ENCODE measurements around the gene LRRC27. TPM values are rescaled to one million over a fixed set of nuclear protein-coding genes. Genes with fewer than 3 reads are reported as not detected.

LRRC27 gene
- polyA plus RNA-seq, 2 of the 4 experiments (the other 2 are of a cell fraction): 6.5 to 6.9 TPM

DNA sequence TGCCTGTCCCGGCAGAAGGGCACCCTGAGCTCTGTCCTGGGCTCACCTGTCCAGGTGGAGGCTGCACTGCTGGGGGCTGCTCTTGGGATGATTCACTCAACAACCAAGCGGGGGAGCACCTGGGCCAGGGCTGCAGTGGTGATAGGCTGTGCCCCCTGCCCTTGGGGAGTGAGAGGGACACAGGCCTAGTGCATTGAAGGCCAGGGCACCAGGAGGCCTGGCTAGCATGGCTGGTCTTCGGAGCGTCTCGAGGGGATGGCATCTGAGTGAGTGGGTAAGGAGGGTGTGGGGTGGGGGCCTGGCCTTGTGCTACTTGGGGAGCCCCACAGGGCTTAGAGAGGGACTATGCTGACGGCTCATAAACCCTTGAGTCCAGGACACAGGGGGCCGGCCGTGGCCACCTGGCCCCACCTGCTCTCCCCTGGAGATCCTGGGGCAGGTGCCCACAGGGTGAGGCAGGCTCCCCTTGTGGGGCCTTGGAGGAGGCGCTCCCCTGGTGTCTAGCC, 68.1 kb downstream of the LRRC27 start (continued):
- no peak for TF ChIP-seq NR3C1 (IDR thresholded peaks at IDR 0.05)

DNA sequence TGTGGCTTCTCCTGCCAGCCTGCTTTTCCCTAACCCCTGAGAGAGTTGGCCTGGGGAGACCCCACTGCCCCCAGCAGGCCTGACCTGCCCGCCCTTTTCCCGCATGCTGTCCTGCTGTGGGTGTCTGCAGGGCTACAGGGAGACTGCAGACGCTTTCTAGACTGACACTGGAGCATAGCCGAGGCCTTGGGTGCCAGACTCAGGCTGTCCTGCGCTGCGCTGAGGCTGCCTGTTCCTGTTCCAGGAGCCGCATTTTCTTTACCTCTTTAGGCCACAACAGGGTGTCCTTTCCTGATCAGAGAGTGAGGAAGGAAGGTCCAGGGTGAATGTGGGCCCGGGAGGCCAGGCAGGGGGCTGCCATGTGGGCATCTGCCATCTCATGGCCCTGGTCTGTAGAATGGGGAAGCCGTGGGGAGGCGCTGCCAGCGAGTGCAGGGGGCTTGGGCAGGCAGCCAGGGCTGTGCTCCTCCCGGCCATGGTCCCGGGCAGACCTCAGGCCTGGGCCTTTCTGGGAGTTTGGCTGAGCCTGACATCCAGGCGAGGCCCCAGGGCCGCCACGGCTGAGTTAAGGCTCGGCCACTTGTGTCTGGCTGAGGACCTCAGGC, 68.7 kb downstream of the LRRC27 start:
- H3K4me1 ChIP-seq: peaks cover 16% of the 10 kb centered on the region
- no peaks in the 10 kb centered on the region for H3K9me3 ChIP-seq
- DNase-seq (ENCODE audit: low read depth in 1 of 2, low spot score in 1 of 2) (no peak), ATAC-seq (peak in 1 of 2 experiments; percentile 3; a peak in 2 of 6 replicates), FAIRE-seq (no peak)
- POLR2A ChIA-PET: no interaction called here
- no peak overlapping the region for H3K27ac ChIP-seq
- H3K4me2 ChIP-seq: no peak overlapping the region
- 92% methylated on average over 13 of the region's 17 CpGs for WGBS (ENCODE audit: missing lambda C conversion rate)
- no peak for TF ChIP-seq POLR2A (IDR thresholded peaks at IDR 0.05; ENCODE audit: low read length)
- TF ChIP-seq RARB (CRISPR knock-in tag; IDR thresholded peaks at IDR 0.05): no peak
- no peak for TF ChIP-seq NFE2L2 (conservative IDR thresholded peaks at IDR 0.05; ENCODE audit: low read length)
- TF ChIP-seq CHD2 (IDR thresholded peaks at IDR 0.05; ENCODE audit: low read length, partially characterized antibody): no peak
- TF ChIP-seq JUNB (IDR thresholded peaks at IDR 0.05): no peak
- TF ChIP-seq ZSCAN20 (CRISPR knock-in tag; IDR thresholded peaks at IDR 0.05): no peak
- TF ChIP-seq, protein P1, sequence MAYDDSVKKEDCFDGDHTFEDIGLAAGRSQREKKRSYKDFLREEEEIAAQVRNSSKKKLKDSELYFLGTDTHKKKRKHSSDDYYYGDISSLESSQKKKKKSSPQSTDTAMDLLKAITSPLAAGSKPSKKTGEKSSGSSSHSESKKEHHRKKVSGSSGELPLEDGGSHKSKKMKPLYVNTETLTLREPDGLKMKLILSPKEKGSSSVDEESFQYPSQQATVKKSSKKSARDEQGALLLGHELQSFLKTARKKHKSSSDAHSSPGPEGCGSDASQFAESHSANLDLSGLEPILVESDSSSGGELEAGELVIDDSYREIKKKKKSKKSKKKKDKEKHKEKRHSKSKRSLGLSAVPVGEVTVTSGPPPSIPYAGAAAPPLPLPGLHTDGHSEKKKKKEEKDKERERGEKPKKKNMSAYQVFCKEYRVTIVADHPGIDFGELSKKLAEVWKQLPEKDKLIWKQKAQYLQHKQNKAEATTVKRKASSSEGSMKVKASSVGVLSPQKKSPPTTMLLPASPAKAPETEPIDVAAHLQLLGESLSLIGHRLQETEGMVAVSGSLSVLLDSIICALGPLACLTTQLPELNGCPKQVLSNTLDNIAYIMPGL (CRISPR knock-in tag; IDR thresholded peaks at IDR 0.05; ENCODE audit: borderline replicate concordance): no peak
- no peak for TF ChIP-seq RFX5 (IDR thresholded peaks at IDR 0.05)
- CTCF ChIA-PET: no interaction called here
- H3K4me3 ChIP-seq: no peak overlapping the region

DNA sequence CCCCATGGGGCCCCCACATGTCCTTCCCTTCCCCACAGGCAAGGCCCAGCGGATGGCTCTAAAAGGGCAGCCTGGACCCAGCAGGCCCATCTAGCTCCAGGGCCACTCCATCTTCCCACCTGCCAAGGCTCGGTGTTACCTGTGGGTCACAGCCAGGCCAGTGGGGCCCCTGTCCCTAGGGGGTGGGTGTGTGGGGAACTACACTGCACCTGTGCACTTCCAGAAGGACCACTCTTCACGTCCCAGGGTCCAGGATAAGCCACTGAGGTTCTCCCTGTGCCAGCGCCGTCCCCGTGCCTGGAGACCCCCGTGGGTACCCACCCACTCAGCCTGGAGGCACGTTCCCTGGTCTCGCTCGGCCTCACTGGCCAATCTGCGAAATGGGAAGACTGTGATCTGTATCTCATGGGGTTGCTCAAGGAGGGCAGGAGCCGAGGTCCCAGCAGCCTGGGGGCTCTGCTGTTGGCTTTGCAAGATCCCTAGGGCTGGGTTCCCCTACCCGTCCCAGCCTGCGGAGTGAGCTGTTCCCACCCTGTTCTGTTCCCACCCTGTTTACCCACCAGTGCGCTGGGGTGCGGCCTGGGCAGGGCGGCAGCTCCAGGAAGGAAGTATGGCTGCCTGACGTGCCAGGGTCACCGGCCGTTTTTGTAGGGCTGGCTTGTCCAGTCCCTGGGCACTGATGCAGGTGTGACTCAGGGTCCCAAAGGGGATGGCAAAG, 69.6 kb downstream of the LRRC27 start:
- no peak overlapping the region for H3K27ac ChIP-seq
- H3K4me1 ChIP-seq: peaks cover 12% of the 10 kb centered on the region
- TF ChIP-seq KDM1A (IDR thresholded peaks at IDR 0.05; ENCODE audit: low read depth): no peak
- TF ChIP-seq POLR2A (IDR thresholded peaks at IDR 0.05; ENCODE audit: low read length): no peak
- no peak for TF ChIP-seq POLR2AphosphoS2 (conservative IDR thresholded peaks at IDR 0.05; ENCODE audit: low read length)
- TF ChIP-seq SREBF2 (IDR thresholded peaks at IDR 0.05): no peak
- TF ChIP-seq KDM5A (IDR thresholded peaks at IDR 0.05): no peak
- no peak for TF ChIP-seq ESRRA (IDR thresholded peaks at IDR 0.05; ENCODE audit: borderline replicate concordance, low read length)
- TF ChIP-seq HOXA7 (CRISPR knock-in tag; IDR thresholded peaks at IDR 0.05): no peak
- TF ChIP-seq EP300 (IDR thresholded peaks at IDR 0.05): no peak
- TF ChIP-seq, protein P2, sequence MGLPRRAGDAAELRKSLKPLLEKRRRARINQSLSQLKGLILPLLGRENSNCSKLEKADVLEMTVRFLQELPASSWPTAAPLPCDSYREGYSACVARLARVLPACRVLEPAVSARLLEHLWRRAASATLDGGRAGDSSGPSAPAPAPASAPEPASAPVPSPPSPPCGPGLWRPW (IDR thresholded peaks at IDR 0.05): no peak
- TF ChIP-seq ZSCAN20 (CRISPR knock-in tag; IDR thresholded peaks at IDR 0.05): no peak
- TF ChIP-seq MAFK (IDR thresholded peaks at IDR 0.05; ENCODE audit: partially characterized antibody): no peak
- no peak for TF ChIP-seq RFX5 (IDR thresholded peaks at IDR 0.05)
- CTCF ChIA-PET: interaction anchor here (1.5 to 2.0 kb wide), 3 partner anchors 10 to 45 kb away, joined by 4 to 5 read pairs (median 5); no protein-coding TSS in a partner anchor
- no peak overlapping the region for H3K4me2 ChIP-seq
- ATAC-seq (no peak), FAIRE-seq (no peak), DNase-seq (ENCODE audit: low read depth in 1 of 2, low spot score in 1 of 2) (no peak)
- POLR2A ChIA-PET: no interaction called here
- no peak overlapping the region for H3K4me3 ChIP-seq
- 84% methylated on average over 17 of the region's 20 CpGs for WGBS (ENCODE audit: missing lambda C conversion rate)
- H3K9me3 ChIP-seq: no peaks in the 10 kb centered on the region

DNA sequence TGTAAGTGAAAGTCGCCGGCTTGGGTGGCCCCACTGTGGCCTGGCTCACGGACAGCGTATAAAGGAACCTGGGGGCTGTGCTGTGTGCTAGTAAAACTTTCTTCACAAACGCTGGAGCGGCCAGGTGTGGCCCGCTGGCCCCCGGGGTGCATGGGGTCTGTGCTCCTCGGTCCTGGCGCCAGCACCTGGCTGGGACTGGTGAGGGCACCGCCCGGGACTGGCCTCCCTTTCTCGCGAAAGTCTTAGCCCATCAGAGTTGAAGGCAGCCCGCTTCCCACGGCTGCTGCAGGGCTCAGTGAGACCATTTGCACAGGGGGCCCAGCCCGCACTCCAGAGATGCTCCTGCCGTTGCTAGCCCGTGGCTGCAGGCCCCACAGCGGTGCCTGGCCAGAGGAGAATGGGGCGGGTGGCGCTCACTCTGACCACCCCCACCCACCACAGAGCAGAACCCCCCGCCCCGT, 70.8 kb downstream of the LRRC27 start:
- POLR2A ChIA-PET: no interaction called here
- no peak for FAIRE-seq
- Histone ChIP-seq H3K4me2 (no peak overlapping the region), H3K9me3 (no peaks in the 10 kb centered on the region), H3K4me1 (peaks cover 14% of the 10 kb centered on the region), H3K4me3 (no peak overlapping the region), H3K27ac (no peak overlapping the region)
- 95% methylated on average over 15 of the region's 24 CpGs for WGBS (ENCODE audit: missing lambda C conversion rate)
- DNase-seq (ENCODE audit: low read depth in 1 of 2, low spot score in 1 of 2): no peak
- no peak for ATAC-seq
- TF ChIP-seq, protein P3, sequence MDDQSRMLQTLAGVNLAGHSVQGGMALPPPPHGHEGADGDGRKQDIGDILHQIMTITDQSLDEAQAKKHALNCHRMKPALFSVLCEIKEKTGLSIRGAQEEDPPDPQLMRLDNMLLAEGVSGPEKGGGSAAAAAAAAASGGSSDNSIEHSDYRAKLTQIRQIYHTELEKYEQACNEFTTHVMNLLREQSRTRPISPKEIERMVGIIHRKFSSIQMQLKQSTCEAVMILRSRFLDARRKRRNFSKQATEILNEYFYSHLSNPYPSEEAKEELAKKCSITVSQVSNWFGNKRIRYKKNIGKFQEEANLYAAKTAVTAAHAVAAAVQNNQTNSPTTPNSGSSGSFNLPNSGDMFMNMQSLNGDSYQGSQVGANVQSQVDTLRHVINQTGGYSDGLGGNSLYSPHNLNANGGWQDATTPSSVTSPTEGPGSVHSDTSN (IDR thresholded peaks at IDR 0.05): no peak
- no peak for TF ChIP-seq BHLHE40 (IDR thresholded peaks at IDR 0.05; ENCODE audit: low read depth, low read length)
- no peak for TF ChIP-seq TP53 (CRISPR knock-in tag; IDR thresholded peaks at IDR 0.05)
- no peak for TF ChIP-seq POLR2AphosphoS2 (conservative IDR thresholded peaks at IDR 0.05; ENCODE audit: low read length)
- TF ChIP-seq EHF (CRISPR knock-in tag; IDR thresholded peaks at IDR 0.05): no peak
- TF ChIP-seq NFE2L2 (conservative IDR thresholded peaks at IDR 0.05; ENCODE audit: low read length): no peak
- TF ChIP-seq RARB (CRISPR knock-in tag; IDR thresholded peaks at IDR 0.05): no peak
- no peak for TF ChIP-seq ESRRA (IDR thresholded peaks at IDR 0.05; ENCODE audit: borderline replicate concordance, low read length)
- no peak for TF ChIP-seq SMC3 (IDR thresholded peaks at IDR 0.05)
- CTCF ChIA-PET: interaction anchor here (1.5 to 2.0 kb wide), 3 partner anchors 9 to 44 kb away, joined by 4 to 5 read pairs (median 5); no protein-coding TSS in a partner anchor
